Activated effector memory CD4-positive, alpha-beta T cell treated with anti-CD3 and anti-CD28 coated beads, Interleukin-2, amount 50 U/mL, for 16 hours (primary cell): Measurements from ENCODE around the gene KCNH4.
A peak's percentile ranks its signal among the peaks of the same experiment; 100 is the strongest.
"Not testable (repeated sequence)": the region's sequence is repeated elsewhere in the genome, so short reads cannot be mapped to it uniquely, and the experiment has no call there.

Experiments used
- DNase-seq: peaks from one replicate; pipeline ENCODE4 v3.0.0-alpha.2; 2020

Gene KCNH4

DNA sequence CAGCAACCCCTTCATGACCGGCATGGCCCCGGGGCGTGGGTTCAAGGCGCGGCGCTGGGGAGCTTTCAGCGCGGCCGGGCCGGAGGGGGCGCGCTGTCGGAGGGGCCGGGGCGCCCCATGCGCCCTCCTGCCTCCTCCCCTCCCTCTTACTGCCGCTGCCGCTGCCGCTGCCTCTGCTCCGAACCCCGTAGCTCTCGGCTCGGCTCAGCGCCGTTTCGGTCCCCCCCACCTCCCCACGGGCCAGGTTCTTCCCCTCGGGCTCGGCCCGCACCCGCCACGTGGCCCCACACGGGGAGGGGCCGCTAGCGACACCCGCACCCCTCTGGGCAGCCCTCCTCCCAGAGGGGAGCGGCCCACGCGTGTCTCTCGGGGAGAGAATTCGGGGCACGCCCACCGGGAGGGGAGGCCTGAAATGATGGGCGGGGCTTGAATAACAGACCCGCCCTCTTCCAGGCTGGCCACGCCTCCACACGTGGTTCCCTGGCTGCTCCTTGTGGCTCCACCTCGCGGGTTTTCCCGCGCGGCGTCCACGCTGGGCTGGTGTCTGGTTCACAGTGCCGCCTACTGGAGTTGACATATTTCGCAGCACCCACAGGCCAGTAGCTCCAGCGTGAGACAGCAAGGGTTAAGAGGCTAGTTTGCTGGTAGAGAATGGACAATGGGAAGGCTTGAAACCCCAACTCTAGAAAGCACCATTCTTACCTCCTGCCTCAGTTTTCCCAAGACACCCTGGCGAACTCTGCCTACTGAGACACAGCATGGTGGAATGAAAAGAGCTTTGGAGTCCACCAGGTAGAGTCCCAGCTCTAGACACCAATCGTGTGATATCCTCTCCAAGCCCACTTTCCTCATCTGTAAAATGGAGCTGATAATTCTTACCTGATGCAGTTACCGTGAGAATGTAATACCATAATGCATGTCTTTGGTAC, at the start of gene KCNH4:
TSS of gene KCNH4 (minus strand) at position 221 of the 929 bp plus-strand sequence. CDS start at position 24, 197 bp downstream.
- DNase-seq: peak; percentile 96

DNA sequence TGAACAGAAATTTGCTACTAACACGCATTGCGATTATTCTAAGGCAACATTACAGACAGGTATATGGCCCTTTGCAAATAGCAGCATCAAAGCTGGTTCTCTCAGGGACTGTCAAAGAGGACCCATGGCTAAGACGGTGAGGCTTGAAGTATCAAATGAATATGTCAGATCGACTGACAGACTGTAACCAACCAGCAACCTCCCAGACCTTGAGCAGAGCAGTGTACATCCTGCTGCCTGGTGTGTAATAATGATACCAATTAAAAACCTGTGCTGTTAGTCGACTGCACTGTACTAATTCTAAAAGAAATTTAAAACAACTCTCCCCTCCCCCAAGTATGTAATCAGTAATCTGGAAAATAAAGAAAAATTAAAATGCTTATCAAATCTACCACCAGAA, 49.3 kb upstream of the KCNH4 start:
- no peak for DNase-seq

DNA sequence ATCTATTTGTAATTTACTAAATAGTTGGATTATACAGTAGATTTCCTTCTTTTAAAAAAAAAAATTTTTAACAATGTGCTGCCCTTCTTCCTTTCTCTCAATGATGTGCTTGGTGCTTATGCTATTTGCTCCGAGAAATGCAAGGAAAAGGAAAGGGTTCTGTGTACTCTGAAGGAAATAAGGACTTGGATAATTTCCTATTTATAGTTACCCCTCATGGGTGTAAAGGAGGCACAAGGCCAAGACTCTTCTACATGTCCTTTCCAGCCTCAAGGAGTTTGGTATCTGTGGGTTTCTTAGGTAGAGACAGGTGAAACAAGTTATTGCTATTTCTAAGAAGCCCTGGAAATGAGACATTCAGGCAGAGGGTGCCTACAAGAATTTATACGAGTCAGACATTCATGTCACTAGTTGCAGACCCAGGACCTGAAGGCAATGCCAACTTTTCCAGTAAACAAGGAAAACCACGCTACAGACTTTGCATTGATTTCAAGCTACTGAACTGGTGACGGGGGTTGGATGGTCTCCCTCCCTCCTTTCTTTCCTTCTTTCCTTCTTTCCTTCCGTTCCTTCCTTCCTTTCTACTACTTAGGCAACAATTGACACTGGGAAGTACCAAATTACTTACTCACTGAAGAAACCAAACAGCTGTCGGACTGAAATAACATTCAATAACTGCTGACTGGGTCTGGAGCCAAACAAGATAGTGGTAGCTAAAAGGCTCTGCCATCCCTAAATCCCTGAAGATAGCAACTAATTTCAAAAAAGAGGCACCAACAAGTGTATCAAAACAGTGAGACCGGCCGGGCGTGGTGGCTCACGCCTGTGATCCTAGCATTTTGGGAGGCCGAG, 47.1 kb upstream of the KCNH4 start:
- DNase-seq: no peak

DNA sequence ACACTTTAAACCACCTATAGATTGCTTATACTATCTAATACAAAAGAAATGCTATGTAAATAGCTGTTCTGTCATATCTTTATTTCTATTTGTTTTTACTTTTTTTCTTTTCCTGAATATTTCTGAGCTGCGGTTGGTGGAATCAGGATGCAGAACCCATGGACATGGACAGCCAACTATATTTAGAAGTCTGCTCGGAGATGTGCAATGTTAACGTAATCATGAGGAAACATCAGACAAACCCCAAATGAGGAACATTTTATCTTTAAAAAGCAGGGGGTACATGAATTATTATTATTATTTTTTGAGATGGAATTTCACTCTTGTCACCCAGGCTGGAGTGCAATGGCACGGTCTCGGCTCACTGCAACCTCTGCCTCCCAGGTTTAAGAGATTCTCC, 44.7 kb upstream of the KCNH4 start:
- no peak for DNase-seq

DNA sequence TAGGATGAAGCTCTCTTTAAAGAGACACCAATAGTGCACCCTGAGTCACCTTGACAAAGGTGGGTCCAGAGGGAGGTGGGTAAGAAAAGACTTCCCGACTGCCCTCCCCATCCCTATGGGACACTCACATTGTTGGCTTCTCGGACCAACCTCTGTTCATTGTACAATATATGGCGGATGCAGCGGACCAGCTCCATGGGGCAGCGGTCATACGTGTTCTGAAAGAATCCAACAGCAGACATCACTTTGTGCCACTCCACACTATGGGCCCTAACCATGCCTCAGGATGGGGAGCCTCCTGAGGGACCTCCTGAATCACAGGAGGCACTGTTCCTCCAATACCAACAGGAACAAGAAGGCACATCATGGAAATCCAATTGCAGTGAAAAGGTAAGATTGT, 43.7 kb upstream of the KCNH4 start:
- peak; percentile 53 for DNase-seq

DNA sequence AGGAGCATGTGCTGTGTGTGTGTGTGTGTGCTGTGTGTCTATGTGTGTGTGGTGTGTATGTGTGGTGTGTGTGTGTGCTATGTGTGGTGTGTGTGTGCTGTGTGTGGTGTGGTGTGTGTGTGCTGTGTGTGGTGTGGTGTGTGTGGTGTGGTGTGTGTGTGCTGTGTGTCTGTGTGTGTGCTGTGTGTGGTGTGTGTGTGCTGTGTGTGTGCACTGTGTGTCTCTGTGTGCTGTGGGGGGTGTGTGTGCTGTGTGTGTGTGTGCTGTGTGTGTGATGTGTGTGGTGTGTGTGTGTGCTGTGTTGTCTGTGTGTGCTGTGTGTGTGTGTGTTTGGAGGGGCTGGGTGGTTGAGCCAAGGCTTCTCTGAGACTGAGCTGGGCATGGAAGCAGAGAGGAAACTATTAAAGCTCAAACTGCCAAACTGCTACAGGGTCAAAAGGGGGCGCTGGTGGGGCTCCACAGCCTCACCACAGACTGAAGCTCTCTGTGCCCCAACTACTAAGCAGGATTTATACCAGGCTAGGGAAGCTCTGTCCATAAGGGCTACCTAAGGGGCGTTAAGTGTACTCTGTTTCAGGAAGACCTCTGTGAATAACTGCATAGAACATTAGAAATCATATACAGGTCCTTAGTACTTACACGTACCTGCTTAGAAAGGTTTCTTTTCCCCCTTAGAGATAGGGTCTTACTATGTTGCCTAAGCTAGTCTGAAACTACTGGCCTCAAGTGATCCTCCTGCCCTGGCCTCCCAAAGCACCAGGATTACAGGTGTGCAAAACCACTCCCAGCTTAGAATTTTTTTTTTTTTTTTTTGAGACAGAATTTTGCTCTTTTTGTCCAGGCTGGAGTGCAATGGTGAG, 41.2 kb upstream of the KCNH4 start:
- peak; percentile 81 for DNase-seq

DNA sequence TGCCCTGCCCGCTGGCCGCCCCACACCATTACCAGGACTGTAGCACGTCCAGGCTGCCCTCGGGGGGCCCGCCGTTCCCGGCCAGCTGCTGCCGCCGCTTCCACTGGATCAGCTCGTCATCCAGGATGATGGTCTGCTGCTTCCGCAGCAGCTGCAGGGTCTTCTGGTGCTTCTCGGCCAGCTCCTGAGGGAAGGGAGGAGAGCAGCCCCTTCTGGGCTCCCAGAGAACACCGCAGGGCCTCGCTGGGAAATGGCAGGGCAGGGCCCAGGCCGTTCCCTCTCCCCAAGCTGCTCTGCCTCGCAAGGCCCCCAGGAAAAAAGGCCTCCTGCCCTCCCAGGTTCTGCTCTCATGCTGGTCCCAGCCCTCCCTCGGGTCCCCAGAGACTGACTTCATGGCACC, 38.3 kb upstream of the KCNH4 start:
- DNase-seq: not testable (repeated sequence)

DNA sequence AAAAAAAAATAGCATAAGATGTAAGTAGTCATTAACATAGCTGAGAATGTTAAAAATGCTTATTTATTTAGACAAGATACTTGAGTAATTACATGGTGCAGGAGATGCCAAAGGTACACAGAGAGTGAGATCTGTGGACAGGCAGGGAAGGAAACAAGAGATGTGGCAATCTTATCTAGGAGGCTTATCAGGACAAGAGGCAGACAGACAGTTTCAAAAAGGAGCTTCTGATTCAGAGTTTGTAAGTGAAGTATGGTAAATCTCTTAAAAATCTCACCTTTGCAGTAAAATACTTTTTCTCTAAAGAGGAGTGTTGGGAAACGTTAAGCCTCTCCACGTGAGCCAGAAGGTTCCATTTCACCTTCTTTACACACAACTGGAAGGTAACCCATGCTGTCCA, 33.2 kb upstream of the KCNH4 start:
- DNase-seq: no peak

DNA sequence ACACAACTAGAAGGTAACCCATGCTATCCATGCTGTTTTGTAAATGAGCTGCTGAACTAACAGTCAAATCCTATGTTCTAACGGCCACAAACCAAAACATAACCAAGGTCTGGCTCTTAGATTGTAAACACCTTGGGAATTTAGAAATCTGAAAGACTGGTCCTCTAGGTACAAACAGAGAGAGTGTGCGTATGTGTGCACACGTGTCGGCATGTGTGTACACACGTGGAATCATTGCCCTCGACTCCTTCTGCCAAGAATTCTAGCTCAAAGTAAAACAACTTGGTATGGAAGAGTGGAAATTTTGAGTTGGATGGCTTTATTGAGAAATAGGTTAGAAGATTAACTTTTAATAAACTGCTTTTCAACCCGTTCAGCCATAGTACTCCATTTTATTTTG, 31.4 kb upstream of the KCNH4 start:
- DNase-seq: no peak

DNA sequence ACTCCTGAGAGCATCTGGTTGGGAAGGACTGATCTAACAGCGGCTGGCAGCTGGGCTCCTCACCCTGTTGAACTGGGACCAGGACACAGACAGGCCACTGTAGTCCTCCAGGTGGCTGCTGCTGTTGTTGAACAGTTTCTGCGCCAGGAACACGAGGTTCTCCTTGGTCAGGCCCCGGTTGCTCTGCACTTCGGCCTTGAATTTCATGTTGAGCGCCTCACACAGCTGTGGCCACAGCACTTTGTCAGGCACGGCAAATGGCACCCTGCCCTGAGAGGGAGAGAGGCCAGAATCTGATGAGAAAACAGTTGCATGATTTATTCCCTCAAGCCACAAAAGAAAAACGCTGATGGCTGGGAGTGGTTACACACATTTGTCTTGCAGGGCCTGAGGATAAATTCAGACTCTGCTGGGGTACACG, 31.0 kb upstream of the KCNH4 start:
- not testable (repeated sequence) for DNase-seq

DNA sequence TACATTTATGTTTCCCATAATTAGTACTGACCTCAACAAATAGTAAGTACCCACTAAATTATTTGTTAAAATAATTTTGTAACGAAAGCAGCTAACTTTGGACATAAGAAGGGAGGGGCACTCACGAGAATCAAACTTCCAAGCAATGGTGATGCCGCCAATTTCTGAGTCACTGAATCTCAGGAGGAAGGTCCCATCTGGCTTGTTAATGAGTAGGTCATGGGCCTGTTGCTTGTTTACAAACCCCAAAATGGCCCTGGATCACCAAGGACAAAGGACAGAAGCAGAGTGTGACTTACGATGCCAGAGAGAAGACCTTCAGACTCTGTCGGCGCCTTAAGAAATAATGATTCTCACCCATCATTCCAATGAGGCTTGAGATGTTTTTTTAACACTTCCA, 29.1 kb upstream of the KCNH4 start:
- DNase-seq: no peak

DNA sequence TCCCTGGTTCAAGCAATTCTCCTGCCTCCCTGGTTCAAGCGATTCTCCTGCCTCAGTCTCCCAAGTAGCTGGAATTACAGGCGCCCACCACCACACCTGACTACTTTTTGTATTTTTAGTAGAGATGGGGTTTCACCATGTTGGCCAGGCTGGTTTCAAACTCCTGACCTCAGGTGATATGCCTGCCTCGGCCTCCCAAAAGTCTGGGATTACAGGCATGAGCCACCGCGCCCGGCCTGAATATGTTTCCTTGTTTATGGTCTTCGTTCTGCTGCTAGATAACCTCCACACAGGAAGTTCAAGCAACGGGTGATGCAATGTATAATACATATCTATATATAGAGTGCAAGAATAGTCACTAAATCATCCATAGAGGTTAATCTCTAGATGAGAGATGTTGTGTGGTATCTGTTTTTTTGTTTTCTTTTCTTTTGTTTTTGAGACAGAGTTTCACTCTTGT, 25.2 kb upstream of the KCNH4 start:
- not testable (repeated sequence) for DNase-seq

DNA sequence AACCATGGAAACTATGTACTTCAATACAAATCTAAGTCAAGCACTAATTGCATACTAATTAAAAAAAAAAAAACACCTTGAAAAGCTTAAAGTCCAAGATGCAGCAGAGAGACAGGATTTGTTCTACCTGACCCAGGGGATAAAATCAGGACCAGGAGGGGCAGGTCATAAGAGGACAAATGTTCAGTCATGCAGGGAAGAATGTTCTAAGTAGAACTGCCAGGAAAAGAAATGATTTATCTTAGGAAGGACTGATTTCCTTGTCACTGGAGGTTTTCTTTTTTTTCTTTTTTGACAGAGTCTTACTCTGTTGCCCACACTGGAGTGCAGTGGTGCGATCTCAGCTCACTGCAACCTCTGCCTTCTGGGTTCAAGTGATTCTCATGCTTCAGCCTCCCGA, 22.4 kb upstream of the KCNH4 start:
- DNase-seq: no peak

DNA sequence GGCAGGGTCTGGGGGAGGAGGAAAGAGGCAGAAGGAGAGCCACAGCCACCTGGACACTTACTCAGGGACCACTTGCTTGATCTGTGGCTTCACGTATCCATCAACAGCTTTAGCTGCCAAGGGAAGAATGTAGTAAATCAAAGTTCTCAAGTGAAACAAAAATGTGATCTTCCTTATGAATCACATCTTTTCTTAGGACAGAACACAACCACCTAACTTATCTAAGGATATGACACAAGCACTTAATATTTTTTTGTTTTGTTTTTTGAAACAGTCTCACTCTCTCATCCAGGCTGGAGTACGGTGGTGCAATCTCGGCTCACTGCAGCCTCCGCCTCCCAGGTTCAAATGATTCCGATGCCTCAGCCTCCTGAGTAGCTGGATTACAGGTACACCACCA, 21.8 kb upstream of the KCNH4 start:
- DNase-seq: no peak

DNA sequence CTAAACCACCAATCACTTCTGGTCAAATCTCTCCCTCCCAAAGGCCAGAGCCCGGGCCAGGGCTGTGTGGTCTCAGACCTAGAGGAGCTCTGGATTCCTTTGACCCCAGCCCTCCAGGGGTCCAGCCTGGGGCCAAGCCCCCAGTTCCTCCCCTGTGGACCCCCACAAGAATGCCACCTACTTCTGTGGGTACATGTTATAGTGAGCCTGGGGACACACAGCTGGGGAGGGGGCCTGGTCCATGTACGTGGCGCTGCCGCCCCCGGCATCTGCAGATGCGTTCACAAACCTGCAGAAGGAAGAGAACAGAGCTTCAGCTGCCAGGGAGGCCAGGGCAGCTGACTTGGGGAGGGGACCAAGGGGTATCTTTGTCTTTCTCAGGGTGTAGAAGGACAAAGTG, 21.2 kb upstream of the KCNH4 start:
- no peak for DNase-seq

DNA sequence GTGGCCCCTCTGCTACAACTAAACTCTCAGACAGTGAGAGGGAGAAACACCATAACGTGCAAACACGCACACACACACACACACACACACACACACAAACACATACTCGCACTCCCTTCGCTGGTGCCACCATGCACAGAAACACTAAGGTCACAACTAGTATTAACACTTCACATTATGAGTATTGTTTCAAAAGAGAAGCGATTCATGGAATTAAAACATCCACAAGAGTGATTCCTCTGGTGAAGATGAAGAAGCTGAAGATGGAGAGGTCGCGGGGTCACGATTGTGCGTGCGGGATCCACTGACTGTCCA, 20.5 kb upstream of the KCNH4 start:
- no peak for DNase-seq

DNA sequence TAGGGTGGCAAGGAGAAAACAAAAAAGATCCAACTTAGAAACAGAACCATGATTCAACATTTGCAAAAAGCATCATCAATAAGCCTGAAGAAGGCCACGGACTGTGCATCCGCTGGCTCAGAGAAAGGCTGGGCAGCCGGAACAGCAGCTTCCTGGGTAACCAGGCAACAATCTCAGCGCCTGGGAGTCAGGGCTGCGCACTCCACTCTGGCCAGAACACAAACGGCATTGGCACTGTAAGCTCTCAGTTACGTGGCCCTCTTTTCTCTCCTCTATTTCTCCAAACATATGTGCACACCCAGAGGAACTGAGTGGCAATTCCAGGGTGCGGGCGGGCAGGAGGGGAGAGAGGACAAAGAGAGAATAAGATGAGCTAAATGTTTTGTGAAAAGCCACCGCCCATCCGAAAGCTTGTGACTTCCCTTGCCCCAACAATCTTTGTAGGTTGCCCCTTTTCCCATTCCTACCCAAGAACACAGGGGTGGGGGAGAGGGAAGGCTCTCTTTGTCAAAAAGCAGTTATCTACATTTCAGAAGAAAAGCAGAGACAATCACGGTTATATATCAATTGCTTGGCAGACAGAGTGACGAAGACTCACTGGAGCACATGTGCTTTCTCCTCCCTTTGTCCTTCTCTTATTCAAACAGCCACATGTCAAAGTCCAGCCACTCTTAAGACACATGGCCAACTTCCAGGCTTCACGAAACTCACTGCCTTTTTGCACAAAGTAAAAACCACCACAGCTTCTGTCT, 19.9 kb upstream of the KCNH4 start:
- no peak for DNase-seq

DNA sequence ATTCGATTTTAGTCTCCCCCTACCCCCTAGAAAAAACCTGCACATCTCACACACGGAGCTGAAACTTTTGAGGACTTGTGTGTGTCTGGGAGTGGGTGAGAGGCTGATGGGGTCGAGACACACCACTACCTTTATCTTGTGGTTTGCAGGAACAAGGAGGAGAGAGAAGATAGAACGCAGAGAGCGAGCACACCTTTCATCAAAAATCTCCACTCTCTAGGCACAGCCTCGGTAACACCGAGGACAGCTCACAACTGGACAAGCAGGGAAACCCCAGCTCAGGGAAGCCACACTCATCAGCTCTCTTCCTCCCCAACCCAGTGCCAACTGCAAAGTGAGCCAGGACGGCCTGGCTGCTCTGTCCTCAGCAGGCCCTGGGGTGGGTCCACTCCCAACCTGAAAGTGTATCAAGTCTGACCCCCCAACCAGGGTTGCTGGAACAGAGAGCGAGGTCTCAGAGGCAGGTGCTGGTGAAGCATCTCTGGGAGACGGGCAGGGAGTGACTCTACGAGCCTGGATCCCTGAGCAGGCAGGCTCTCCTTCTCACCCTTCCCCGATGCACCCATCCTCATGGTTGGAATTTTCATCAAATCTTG, 18.6 kb upstream of the KCNH4 start:
- DNase-seq: no peak

DNA sequence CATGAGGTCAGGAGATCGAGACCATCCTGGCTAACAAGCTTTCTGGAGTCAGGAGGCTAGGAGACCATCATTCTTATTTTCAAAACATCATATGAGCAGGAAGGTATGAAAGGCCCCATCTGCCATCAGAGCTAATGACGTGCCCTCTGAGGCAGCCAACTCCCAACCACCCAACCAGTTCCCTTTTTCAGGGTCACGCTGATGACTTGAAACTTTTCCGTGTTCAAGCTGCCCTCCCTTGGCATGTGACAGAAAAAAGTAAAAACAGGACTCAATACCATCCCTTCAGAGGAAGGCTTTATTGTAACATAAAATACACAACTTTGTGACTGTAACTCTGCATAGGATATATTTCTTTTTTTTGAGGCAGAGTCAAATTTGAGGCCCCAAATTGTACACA, 18.0 kb upstream of the KCNH4 start:
- no peak for DNase-seq

DNA sequence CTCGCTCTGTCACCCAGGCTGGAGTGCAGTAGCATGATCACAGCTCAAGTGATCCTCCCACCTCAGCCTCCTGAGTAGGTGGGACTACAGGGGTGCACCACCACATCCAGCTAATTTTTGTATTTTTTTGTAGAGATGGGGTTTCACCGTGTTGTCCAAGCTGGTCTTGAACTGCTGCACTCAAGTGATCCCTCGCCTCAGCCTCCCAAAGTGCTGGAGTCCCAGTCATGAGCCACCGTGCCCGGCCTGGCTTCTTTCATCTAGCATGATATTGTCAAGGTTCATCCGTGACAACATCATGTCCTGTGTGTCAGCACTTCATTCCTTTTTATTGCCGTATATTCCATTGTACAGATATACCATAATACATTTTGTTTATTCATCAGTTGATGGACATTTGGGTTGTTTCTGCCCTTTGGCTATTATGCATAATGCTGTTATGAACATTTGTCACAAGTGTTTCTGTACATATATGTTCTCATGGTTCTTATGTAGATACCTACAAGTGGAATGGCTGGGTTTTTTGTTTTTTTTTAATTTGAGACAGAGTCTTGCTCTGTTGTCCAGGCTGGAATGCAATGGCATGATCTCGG, 16.7 kb upstream of the KCNH4 start:
- DNase-seq: no peak
